Mucosa of rectum (tissue), 2 donors: ENCODE data around the gene RBBP7.

Experiments used
- H3K27ac ChIP-seq, 2 donors: one replicate each; pipeline ENCODE4 v1.7.0; 2013; ENCODE audit warnings: inconsistent platforms in 2 of 2, low read depth in 2 of 2, low read length in 2 of 2
- H3K27me3 ChIP-seq, 2 donors: one replicate each; pipeline ENCODE4 v1.7.0; 2013; ENCODE audit warnings: low read length in 2 of 2; ENCODE audit not compliant: control insufficient read depth in 2 of 2, insufficient read depth in 2 of 2
- H3K36me3 ChIP-seq, 2 donors: one replicate each; pipeline ENCODE4 v1.7.0; 2013; ENCODE audit warnings: low read length in 2 of 2; ENCODE audit not compliant: control insufficient read depth in 2 of 2, insufficient read depth in 2 of 2
- H3K4me1 ChIP-seq, 2 donors: one replicate each; pipeline ENCODE4 v1.7.0; 2013; ENCODE audit warnings: low read length in 2 of 2, mild to moderate bottlenecking in 1 of 2; ENCODE audit not compliant: control insufficient read depth in 2 of 2, insufficient read depth in 2 of 2
- H3K4me3 ChIP-seq, 2 donors: one replicate each; pipeline ENCODE4 v1.7.0; 2013; ENCODE audit warnings: low read length in 2 of 2
- H3K9ac ChIP-seq, 2 donors: one replicate each; pipeline ENCODE4 v1.7.0; 2013; ENCODE audit warnings: low read length in 2 of 2, low read depth in 1 of 2, mild to moderate bottlenecking in 1 of 2
- H3K9me3 ChIP-seq, 2 donors: one replicate each; pipeline ENCODE4 v1.7.0; 2013; ENCODE audit warnings: low read length in 2 of 2; ENCODE audit not compliant: control insufficient read depth in 2 of 2
- donor health status: healthy.
- donor health status: Normal muscosa, but diverticular disease.

The RBBP7 gene

GRCh38 chrX:16848541-16848940, 21.6 kb downstream of the RBBP7 start:
- Histone ChIP-seq H3K9me3 (no peaks in the 10 kb centered on the region), H3K36me3 (peaks cover 24 to 32% of the 10 kb centered on the region in 2 donors), H3K27me3 (peaks cover 0 to 3% of the 10 kb centered on the region in 2 donors)

GRCh38 chrX:16845686-16846085, 24.5 kb downstream of the RBBP7 start:
- H3K4me1 ChIP-seq: no peaks in the 10 kb centered on the region
- H3K9ac ChIP-seq: no peak overlapping the region
- H3K36me3 ChIP-seq: peaks cover 26 to 30% of the 10 kb centered on the region in 2 donors
- H3K27ac ChIP-seq: no peak overlapping the region
- no peaks in the 10 kb centered on the region for H3K27me3 ChIP-seq
- no peaks in the 10 kb centered on the region for H3K9me3 ChIP-seq
- no peak overlapping the region for H3K4me3 ChIP-seq

More at GRCh38 chrX:16848541-16848940, 21.6 kb downstream of the RBBP7 start:
- H3K4me1 ChIP-seq: no peaks in the 10 kb centered on the region
- no peak overlapping the region for H3K4me3 ChIP-seq
- H3K9ac ChIP-seq: no peak overlapping the region
- H3K27ac ChIP-seq: no peak overlapping the region

- no peak overlapping the region for H3K4me3 ChIP-seq
- no peaks in the 10 kb centered on the region for H3K27me3 ChIP-seq
- H3K9ac ChIP-seq: no peak overlapping the region
- no peak overlapping the region for H3K27ac ChIP-seq
- H3K9me3 ChIP-seq: no peaks in the 10 kb centered on the region
- peaks cover 27 to 40% of the 10 kb centered on the region in 2 donors for H3K36me3 ChIP-seq
- no peaks in the 10 kb centered on the region for H3K4me1 ChIP-seq
These were observed 26.8 kb downstream of the RBBP7 start for GRCh38 chrX:16843208-16843909.

GRCh38 chrX:16842684-16843083, 27.5 kb downstream of the RBBP7 start:
- Histone ChIP-seq H3K4me1 (no peaks in the 10 kb centered on the region), H3K36me3 (peaks cover 27 to 40% of the 10 kb centered on the region in 2 donors), H3K9me3 (no peaks in the 10 kb centered on the region), H3K4me3 (no peak overlapping the region), H3K27me3 (no peaks in the 10 kb centered on the region), H3K9ac (no peak overlapping the region), H3K27ac (no peak overlapping the region)

- Histone ChIP-seq H3K4me3 (no peak overlapping the region), H3K36me3 (peaks cover 22 to 29% of the 10 kb centered on the region in 2 donors), H3K27me3 (peaks cover 0 to 3% of the 10 kb centered on the region in 2 donors), H3K9ac (no peak overlapping the region), H3K9me3 (no peaks in the 10 kb centered on the region), H3K4me1 (no peaks in the 10 kb centered on the region), H3K27ac (no peak overlapping the region)
These were observed 30.2 kb downstream of the RBBP7 start for GRCh38 chrX:16839852-16840460.

GRCh38 chrX:16839219-16839851, 30.8 kb downstream of the RBBP7 start:
- H3K27me3 ChIP-seq: peaks cover 0 to 3% of the 10 kb centered on the region in 2 donors
- peaks cover 19 to 22% of the 10 kb centered on the region in 2 donors for H3K36me3 ChIP-seq
- H3K9ac ChIP-seq: no peak overlapping the region
- H3K27ac ChIP-seq: no peak overlapping the region
- no peak overlapping the region for H3K4me3 ChIP-seq
- H3K4me1 ChIP-seq: no peaks in the 10 kb centered on the region
- no peaks in the 10 kb centered on the region for H3K9me3 ChIP-seq

- H3K27ac ChIP-seq: no peak overlapping the region
- H3K4me1 ChIP-seq: no peaks in the 10 kb centered on the region
- H3K36me3 ChIP-seq: peaks cover 17 to 26% of the 10 kb centered on the region in 2 donors
- H3K4me3 ChIP-seq: no peak overlapping the region
- no peak overlapping the region for H3K9ac ChIP-seq
- H3K9me3 ChIP-seq: no peaks in the 10 kb centered on the region
- H3K27me3 ChIP-seq: peaks cover 0 to 3% of the 10 kb centered on the region in 2 donors
These were observed 31.7 kb downstream of the RBBP7 start for GRCh38 chrX:16838202-16839066.

- no peaks in the 10 kb centered on the region for H3K4me1 ChIP-seq
- peaks cover 24% of the 10 kb centered on the region in 2 donors for H3K36me3 ChIP-seq
- H3K4me3 ChIP-seq: no peak overlapping the region
- no peak overlapping the region for H3K9ac ChIP-seq
- peaks cover 2 to 3% of the 10 kb centered on the region in 2 donors for H3K27me3 ChIP-seq
- H3K9me3 ChIP-seq: no peaks in the 10 kb centered on the region
- no peak overlapping the region for H3K27ac ChIP-seq
These were observed 33.8 kb downstream of the RBBP7 start for GRCh38 chrX:16836371-16836770.

GRCh38 chrX:16834806-16835205, 35.4 kb downstream of the RBBP7 start:
- H3K27ac ChIP-seq: no peak overlapping the region
- H3K9me3 ChIP-seq: no peaks in the 10 kb centered on the region
- H3K27me3 ChIP-seq: peaks cover 2 to 3% of the 10 kb centered on the region in 2 donors
- H3K36me3 ChIP-seq: peaks cover 21 to 23% of the 10 kb centered on the region in 2 donors
- H3K4me3 ChIP-seq: no peak overlapping the region
- no peak overlapping the region for H3K9ac ChIP-seq
- H3K4me1 ChIP-seq: no peaks in the 10 kb centered on the region
